Activated effector memory CD4-positive, alpha-beta T cell treated with Interleukin-2 at 50 U/mL for 16 hours (primary cell): ENCODE results near the gene SIL1.
"Not testable (repeated sequence)": the region's sequence is repeated elsewhere in the genome, so short reads cannot be mapped to it uniquely, and the experiment has no call there.

Experiments
- DNase-seq: peaks from one replicate; pipeline ENCODE4 v3.0.0-alpha.2; 2020

SIL1 gene

DNA sequence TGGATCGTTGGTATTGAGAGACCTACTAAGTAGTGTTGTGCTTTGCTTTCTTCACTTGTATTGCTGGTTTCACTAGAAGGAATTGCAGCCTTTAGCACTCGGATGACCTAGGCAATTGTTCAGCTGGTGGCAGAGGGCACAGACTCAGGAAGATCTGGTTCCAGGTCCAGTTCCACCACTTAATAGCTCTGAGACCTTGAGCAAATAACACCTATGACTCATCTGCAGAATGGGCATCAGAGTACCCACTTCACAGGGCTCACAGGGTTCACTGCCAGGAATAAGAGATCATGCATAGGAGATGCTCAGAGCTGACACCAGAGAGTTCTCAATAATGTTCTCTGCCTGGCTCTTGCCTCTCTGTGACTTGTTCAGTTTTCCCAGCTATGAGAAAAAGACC, 133.6 kb downstream of the SIL1 start:
- no peak for DNase-seq

DNA sequence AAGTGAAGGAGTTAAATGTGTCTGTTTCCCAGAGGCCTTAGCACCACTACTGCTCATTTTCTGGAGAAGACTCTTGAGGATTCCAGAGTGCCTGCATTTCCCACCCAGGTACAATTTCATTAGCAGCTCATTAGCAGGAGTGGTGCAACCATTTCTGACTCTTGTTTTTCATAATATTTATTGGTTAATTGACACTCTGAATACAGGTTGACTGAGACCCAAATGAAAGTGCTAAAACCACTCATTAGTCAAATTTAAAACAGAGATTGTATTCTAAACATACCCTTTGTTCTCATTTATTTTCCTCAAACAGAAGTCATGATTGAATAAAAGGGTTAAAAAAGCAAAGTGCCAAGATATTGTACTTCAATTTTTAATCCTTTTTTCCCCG, 134.5 kb downstream of the SIL1 start:
- DNase-seq: no peak

DNA sequence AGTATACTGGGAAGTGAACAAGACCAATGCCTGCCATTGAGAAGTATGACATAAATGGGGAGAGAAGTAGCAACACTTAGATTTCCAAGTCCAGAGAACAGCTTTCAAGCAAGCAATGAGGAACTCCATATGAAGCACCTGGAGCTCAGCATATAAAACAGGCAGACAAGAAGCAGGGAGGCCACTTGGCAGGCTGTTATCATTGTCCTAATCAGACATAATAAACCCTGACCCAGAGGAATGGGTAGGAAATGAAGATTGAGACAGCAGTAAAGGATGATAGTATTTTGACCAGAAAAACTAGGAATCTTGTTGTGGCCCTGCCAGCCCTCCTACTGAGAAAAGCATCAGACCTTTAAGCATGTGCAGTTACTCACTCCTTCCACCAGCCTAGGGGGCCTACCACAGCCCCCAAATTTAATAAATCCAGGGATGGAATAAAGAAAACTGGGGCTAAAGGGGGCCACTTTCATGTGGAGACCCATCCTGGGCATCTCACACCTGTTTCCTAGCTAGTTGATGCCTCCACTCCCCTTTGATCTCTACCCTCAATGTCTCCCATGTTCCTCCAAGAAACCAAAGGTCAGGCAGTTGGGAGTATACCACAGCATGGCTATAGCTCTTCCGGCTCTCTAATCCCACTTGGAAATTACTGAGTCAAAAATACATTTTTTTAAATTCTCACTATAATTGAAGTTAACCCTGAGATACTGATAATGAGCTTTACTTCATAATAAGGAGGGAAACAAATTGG, 135.1 kb downstream of the SIL1 start:
- DNase-seq: no peak

DNA sequence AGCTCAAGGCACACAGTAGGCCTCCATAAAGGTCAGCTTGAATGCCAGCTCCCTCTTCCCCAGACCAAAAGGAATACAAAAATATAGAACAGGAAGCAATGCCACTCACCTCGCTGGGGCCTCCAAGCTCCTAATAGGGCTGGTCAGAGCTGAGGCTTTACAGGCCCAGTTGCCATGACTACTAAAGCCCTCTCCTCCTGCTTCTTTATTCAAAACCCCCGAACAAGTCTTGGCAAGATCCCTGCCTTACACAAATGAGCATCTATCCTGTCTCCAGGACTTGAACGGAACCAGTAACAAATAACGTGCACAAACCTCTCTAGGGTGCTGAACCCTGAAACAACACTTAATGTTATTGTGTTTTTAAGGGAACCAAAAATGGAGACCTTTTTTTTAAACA, 136.3 kb downstream of the SIL1 start:
- no peak for DNase-seq

DNA sequence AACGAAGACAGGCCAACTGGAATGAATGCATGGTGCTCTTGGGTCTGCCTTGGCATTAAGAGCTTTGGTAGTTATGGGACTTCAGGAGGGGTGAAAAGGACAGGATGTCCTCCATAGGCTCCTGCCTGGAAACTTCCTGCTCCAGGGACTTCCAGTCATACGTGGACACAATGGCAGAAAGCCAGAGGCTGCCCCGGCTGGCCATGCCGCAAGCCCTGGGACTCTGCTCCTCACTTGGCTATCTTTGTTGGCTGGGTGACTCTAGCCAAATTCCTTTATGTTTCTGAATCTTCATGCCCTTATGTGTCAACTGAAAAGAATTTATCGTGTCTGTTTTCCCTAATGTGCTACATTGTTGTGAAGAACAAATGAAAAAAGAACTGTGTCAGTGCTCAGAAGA, 136.9 kb downstream of the SIL1 start:
- DNase-seq: no peak

DNA sequence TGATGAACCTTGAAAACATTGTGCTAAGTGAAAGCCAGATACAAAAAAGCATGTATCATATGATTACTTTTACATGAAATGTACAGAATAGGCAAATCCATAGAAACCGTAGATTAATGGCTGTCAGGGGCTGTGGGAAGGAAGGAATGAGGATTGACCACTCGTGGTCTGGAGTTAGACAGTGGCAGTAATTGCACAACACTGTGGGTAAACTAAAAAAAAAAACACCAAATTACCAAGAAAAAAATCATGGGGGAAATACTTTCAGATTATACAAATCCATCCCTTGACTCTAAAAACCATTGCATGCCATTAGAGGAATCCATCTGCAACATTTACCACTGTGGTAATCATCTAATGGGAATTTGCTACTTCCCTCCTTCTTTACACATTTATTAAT, 140.0 kb downstream of the SIL1 start:
- DNase-seq: no peak

DNA sequence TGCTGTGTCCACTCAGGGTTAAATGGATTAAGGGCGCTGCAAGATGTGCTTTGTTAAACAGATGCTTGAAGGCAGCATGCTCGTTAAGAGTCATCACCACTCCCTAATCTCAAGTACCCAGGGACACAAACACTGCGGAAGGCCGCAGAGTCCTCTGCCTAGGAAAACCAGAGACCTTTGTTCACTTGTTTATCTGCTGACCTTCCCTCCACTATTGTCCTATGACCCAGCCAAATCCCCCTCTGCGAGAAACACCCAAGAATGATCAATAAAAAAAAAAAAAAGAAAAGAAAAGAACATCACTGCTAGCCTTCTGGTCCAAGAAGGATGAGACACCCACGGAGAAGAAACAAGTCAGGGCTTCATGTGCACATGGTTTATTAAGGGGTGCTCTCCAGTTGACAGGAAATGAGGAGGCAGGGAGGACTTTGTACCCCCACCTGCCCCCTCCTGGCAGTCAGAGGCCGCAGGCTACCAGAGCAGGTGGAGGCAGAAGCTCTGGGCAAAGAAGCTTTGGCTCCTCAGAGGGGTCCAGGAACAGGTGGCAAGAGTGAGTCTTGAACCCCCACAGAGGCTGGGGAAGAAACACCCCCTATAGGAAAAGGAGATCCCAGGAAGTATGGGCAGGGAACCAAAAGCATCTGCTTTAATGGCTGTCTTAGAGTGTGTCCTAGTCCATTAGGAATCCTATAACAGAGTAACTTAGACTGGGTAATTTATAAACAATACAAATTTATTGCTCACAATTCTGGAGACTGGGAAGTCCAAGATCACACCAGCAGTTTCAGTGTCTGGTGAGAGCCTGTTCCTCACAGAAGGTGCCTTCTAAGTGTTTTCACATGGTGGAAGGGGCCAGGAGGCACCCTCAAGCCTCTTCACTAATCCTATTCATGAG, 140.9 kb downstream of the SIL1 start:
- DNase-seq: not testable (repeated sequence)

DNA sequence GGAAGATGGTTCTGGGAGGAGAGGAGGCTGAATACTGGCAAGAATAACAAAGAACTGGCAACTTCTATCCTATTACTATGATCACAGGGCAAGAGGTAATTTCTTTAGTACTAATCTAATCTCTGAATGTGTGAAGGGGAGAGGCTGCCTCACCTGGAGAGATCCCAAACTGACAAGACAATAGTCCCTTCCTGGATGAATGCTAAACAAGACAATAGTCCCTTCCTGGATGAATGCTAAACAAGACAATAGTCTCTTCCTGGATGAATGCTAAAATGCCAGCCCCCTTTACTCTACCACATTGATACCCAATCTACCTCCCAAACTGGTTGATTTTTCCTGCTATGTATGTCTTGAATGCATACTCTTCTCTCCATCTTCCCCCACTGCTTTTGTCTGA, 145.2 kb downstream of the SIL1 start:
- no peak for DNase-seq

DNA sequence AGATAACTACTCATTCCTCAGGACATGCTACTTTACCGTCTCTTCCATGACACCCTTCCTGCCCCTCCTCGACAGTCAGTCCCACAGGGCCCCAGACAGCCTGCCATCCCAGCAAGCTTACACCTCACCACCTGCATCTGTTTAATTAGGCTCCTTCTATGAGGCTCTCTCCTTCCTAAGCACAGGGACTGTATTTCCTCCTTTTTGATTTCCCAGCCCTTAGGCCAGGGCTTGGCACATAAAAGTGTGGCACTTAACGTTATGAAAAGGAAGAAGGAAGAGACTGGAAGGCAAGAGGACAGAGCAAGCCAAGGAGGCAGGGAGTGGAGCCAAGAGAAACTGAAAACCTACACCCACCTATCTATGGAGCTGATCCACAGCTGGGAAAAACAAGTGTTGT, 146.8 kb downstream of the SIL1 start:
- no peak for DNase-seq

DNA sequence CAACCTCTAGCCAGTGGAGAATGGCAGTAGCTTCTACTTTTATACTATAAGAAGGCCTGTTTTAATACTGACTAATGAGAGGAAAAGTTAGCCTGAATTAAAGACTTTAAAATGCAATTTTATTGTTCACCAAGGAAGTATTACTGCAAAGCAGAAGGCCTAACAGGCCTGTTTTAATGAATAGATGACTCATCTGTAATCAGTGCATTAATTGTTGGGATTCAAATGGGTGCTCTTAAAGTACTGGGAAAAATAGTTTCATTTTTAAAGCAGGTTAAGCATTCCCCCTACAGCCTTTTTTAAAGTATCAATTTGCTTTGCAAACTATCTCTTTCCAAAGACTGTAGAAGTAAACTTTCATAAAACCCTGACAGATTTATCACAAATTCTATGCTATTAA, 147.7 kb downstream of the SIL1 start:
- DNase-seq: no peak

DNA sequence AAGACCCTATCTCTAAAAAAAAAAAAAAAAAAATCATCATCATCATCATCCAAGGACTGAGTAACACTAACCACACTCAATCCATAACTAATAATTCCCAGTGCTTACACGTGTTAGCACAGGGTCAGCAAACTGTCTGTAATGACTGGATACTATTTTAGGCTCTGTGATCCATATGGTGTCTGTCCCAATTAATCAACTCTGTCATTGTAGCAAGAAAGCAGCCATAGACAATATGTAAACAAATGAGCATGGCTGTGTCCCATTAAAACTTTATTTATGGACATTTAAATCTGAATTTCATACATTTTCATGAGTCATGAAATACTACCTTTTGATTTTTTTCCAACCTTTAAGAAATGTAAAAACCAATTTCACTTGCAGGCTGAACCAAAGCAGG, 148.4 kb downstream of the SIL1 start:
- no peak for DNase-seq

DNA sequence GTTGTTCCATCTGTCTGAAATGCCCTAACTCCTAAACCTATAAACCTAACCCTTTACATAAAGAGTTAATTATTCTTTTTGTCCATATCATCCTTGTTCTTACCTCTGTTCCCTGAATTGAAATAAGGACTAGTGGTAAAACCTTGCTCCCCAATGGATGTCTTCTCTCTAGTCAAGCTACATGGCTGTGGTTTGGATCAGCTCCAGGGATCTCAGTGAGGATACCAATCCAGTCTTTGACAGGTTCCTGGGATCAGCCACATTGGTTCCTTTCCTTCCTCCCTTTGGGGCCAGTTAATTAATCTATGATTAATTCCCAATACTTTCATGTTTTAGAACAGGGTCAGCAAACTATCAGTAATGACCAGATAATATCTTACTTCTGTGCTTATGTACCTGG, 151.6 kb downstream of the SIL1 start:
- no peak for DNase-seq

DNA sequence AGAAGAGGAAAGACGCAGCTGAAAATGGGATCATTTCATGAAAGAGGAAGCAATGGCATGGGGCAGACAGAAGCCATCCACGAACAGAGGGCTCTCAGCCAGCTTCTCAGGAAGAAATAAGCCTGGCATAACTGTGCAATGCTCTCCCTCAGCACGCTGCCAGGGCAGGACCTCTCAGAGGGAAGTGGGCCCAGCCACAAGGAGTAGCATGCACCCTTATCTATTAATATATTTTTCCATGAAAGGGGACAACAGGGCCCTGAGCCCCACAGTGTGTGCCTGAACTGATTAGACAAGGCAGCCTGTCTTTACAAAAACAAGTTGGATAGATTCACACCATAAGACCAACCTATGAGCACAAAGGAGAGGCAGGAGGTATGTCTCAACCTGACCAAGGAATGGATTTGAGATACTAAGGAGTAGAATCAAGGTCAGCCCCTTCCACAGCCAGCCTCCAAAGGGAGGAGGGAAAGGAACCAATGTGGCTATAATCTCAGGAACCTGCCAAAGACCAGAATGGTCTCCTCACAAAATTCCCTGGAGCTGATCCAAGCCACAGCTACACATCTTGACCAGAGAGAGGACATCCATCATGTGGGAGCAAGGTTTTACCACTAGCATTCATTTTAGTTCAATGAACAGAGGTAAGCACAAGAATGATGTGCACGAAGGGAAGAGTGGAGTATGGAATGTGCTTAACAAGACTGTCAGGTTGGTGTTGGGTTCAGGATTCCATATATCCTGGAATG, 154.8 kb downstream of the SIL1 start:
- DNase-seq: no peak

DNA sequence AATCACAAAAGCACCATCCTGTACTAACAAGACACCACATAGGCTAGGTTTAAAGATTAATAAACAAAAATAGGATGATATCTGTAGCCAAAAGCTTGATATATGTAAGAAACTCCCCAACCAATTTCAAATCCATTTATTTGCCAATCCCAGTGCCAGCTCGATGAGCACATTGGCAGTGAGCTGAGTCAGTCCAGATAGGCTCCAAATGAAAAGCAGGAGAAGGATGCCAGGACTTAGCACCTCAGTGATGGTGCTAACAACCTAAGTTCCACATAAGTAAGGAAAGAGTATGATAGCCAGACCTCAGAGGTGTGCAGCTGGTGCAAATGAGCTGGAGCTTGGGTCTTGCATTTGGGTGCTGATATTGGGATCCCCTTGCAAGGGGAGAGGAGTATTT, 158.1 kb downstream of the SIL1 start:
- DNase-seq: no peak

DNA sequence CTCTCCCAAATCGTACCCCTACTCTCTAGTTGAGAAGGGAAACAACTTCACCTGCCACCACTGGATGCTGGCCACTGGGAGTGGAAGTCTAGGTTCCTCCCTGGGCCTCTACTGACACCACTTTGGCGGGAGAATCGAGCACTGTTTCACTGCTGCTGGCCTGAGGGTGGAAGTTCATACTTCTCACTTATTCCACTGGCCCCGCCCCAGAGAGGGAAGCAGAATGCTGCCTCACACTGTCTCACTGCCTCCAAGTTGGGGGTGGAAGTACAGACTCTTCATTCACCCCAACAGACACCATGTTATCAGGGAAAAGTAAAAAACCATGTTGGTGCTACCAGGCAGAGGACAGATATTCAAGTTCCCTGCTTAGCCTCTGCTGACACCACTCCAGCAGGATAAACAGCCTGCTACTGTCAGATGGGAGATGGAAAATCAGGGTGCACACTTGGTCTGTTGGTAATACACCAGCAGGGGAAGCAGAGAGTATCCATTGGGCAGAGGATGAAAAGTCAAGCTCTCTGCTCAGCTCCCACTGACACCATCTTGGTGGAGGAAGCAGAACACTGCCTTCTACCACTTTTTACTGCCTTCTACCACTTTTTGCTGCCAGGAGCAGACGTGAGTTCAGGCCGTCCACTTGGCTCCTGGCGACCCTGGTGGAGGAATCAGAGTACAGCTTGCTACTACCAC, 159.4 kb downstream of the SIL1 start:
- no peak for DNase-seq

DNA sequence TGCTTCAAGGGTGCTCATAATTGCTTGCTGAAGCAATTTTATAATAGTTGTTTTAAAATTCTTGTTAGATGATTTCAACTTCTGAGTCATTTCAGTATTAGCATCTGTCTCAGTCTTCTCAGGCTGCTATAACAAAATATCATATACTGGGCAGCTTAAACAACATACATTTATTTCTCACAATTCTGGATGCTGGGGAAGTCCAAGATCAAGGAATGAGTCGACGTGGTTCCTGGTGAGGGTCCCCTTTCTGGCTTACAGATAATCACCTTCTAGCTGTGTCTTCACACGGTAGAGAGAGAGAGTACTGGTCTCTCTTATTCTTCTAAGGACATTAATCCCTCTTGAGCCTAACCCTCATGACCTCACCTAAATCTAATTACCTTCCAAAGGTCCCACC, 160.4 kb downstream of the SIL1 start:
- DNase-seq: no peak

DNA sequence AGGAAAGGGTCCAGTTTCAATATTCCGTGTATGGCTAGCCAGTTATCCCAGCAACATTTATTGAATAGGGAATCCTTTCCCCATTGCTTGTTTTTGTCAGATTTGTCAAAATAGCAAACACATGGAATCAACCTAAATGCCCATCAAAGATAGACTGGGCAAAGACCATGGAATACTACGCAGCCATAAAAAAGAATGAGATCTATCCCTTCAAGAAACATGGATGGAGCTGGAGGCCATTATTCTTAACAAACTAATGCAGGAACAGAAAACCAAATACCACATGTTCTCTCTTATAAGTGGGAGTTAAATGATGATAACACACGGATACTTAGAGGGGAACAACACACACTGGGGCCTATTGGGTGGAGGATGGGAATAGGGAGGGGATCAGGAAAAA, 161.8 kb downstream of the SIL1 start:
- not testable (repeated sequence) for DNase-seq

DNA sequence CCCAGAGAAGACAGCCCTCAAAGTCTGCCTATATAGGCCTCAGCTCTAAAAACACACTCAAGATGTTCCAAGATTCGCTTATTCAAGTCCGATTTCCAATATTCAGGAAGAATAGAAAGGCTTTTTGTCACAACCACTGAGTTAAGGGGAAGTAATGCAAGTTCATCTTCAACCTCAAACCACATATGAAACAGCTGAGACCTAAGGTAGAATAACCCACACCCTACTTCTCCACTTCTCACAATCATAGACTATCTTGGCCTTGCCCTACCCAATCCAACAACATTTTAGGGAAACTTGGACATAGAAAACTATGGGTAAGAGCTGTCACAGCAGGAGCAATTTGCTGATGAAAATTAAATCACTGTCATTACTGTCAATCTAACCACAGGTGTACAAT, 171.0 kb downstream of the SIL1 start:
- DNase-seq: no peak

DNA sequence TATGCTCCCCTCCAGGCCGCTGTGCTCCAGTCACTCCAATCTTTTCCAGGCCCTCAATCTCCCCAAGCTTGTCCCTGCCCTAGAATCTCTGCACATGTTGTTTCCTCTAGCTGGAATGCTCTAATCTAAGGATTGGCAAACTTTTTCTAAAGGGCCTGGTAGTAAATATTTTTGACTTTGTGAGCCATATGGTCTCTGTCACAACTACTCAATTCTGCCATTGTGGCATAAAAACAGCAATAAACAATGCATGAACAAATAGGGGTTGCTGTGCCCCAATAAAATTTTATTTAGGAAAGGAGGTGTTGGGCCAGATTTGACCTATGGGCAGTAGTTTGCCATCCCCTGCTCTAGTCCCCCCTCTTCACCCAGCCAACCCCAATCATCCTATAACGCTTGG, 172.5 kb downstream of the SIL1 start:
- DNase-seq: no peak

DNA sequence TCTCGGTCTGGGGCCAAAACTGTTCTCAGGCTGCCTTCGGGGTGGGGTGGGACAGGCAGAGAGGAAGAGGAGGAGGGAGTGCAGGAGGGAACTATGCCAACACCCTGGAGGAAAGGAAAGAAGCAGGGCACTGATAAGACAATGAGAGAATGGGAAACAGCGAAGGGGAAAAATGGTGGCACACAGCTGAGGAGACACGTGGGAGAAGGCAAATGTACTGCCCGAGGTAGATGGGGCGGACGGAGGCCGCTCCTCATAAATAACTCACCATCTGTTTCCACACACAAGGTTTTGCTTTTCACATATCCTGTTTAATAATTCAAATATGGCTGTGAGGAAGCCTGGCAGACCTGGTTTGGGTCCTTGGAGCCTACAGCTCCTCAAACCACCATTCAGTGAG, 174.9 kb downstream of the SIL1 start:
- DNase-seq: no peak

DNA sequence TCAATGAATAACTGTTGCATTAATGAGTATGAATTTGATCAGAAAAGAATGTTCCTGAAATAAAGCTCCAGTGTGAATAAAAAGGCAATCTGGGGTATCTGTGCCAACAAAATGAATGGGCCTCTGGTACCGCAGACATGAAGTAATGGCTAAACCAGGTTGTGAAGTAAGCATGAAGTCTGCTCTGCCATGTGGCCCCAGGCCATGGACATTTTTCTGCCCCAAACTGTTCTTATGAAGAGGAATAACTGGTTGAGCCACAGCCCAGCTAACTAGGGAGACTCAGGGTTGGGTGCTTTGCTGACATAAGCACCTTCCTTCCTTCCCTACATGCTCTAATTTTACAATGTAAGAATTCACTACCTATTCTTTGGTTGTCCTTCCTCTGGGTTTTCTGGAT, 175.6 kb downstream of the SIL1 start:
- DNase-seq: no peak

DNA sequence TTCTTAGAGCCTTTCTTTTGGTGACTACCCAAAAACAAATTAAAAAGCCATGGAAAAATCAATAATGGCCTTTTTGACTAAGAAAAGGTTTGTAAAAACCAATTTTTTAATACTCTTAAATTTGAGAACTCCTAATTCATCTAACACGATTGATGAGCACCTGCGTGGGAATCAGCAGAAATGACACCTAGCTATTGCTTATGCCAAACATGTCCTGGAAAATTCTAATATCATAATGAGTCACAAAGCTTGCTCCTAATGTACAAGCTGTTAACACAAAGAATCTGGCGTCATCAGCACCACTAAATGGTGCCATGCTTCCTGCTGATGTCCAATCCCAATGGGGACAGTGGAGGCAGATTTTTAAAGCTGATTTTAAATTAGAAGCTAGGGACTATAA, 176.8 kb downstream of the SIL1 start:
- DNase-seq: no peak

DNA sequence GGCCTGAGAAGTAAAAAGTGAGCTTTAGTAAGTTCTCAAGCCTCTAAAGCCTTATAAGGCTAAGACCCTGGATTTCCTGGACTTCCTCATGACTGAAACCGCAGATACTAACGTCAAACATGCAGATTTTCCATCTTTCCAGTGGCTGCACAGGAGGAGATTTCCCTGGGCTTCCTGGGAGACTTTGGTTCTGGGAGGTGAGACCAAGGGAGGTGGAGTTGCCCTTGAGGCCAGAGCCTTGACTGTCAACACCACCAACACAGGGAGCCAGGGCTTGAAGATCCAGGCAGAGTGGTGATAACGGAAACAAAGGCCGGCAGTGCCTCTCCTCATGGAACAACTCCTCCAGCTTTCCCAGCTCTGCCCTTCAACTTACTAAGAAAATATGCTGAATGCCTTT, 178.3 kb downstream of the SIL1 start:
- no peak for DNase-seq
